ENCODE measurements around the gene RHOF.
A peak's percentile ranks its signal among the peaks of the same experiment; 100 is the strongest.

Gene RHOF

GRCh38 chr12:121793440-121793837 lies at the start of gene RHOF:
TSS of gene RHOF (minus strand) at chr12:121793688. CDS start at chr12:121793633, 55 bp downstream.
- no peak for DNase-seq (ENCODE audit: low read depth, low spot score)

GRCh38 chr12:121839993-121840761 lies 46.7 kb upstream of the RHOF start:
- no peak for DNase-seq (ENCODE audit: low read depth, low spot score)

GRCh38 chr12:121839106-121839992 lies 45.9 kb upstream of the RHOF start:
- DNase-seq (ENCODE audit: low read depth, low spot score) = peak; percentile 78

GRCh38 chr12:121838126-121838525 lies 44.6 kb upstream of the RHOF start:
- DNase-seq (ENCODE audit: low read depth, low spot score) = no peak

- DNase-seq (ENCODE audit: low read depth, low spot score) = no peak
These were observed 44.2 kb upstream of the RHOF start for GRCh38 chr12:121837680-121838079.

- DNase-seq (ENCODE audit: low read depth, low spot score) = no peak
These were observed 38.2 kb upstream of the RHOF start for GRCh38 chr12:121831571-121832245.

- no peak for DNase-seq (ENCODE audit: low read depth, low spot score)
These were observed 37.2 kb upstream of the RHOF start for GRCh38 chr12:121830588-121831265.

- no peak for DNase-seq (ENCODE audit: low read depth, low spot score)
These were observed 36.6 kb upstream of the RHOF start for GRCh38 chr12:121830134-121830533.

- DNase-seq (ENCODE audit: low read depth, low spot score) = no peak
These were observed 35.9 kb upstream of the RHOF start for GRCh38 chr12:121829250-121829918.

- no peak for DNase-seq (ENCODE audit: low read depth, low spot score)
These were observed 35.3 kb upstream of the RHOF start for GRCh38 chr12:121828826-121829225.

GRCh38 chr12:121828306-121828705 lies 34.8 kb upstream of the RHOF start:
- no peak for DNase-seq (ENCODE audit: low read depth, low spot score)

GRCh38 chr12:121827351-121828099 lies 34.0 kb upstream of the RHOF start:
- no peak for DNase-seq (ENCODE audit: low read depth, low spot score)

- no peak for DNase-seq (ENCODE audit: low read depth, low spot score)
These were observed 33.0 kb upstream of the RHOF start for GRCh38 chr12:121826318-121827150.

- no peak for DNase-seq (ENCODE audit: low read depth, low spot score)
These were observed 31.6 kb upstream of the RHOF start for GRCh38 chr12:121825041-121825523.

- DNase-seq (ENCODE audit: low read depth, low spot score) = no peak
These were observed 30.2 kb upstream of the RHOF start for GRCh38 chr12:121823727-121824115.

GRCh38 chr12:121823101-121823726 lies 29.7 kb upstream of the RHOF start:
- DNase-seq (ENCODE audit: low read depth, low spot score) = no peak

- DNase-seq (ENCODE audit: low read depth, low spot score) = no peak
These were observed 29.1 kb upstream of the RHOF start for GRCh38 chr12:121822393-121823100.

- DNase-seq (ENCODE audit: low read depth, low spot score) = no peak
These were observed 26.6 kb upstream of the RHOF start for GRCh38 chr12:121820056-121820455.

Data from iPS DF 19.7 (cell line).